OCI-LY1 (cell line): ENCODE data around the gene SEPTIN3.
"Not testable (repeated sequence)": the region's sequence is repeated elsewhere in the genome, so short reads cannot be mapped to it uniquely, and the experiment has no call there.

ENCODE experiments used
- H2AFZ ChIP-seq: fragments of 200-600 bp; sonication (generic), shearing (Covaris generic); 2 replicates; pipeline ENCODE4 v1.6.0; 2014; ENCODE audit warnings: antibody characterized with exemption, mild to moderate bottlenecking, low read length
- H3F3A ChIP-seq: fragments of 200-600 bp; sonication (generic), shearing (Covaris generic); 2 replicates; pipeline ENCODE4 v1.6.0; 2014; ENCODE audit warnings: mild to moderate bottlenecking, antibody characterized with exemption, low read length, moderate library complexity; ENCODE audit not compliant: insufficient read depth
- H3K27ac ChIP-seq: fragments of 200-600 bp; sonication (generic); 2 replicates; pipeline ENCODE4 v1.5.1; 2014; ENCODE audit warnings: low read length, mixed run types, mild to moderate bottlenecking, low read depth; ENCODE audit not compliant: poor library complexity, severe bottlenecking
- H3K27me3 ChIP-seq: fragments of 200-600 bp; sonication (generic); 2 replicates; pipeline ENCODE4 v1.6.0; 2014; ENCODE audit warnings: antibody characterized with exemption, mild to moderate bottlenecking, low read length, moderate library complexity; ENCODE audit not compliant: insufficient read depth
- H3K36me3 ChIP-seq: fragments of 200-600 bp; sonication (generic); 2 replicates; pipeline ENCODE4 v1.6.1; 2014; ENCODE audit warnings: mild to moderate bottlenecking, antibody characterized with exemption, low read length, moderate library complexity, mixed read lengths; ENCODE audit not compliant: insufficient read depth
- H3K4me1 ChIP-seq: fragments of 200-600 bp; sonication (generic); 2 replicates; pipeline ENCODE4 v1.5.1; 2014; ENCODE audit warnings: mild to moderate bottlenecking, low read length, moderate library complexity; ENCODE audit not compliant: insufficient read depth, severe bottlenecking
- H3K4me2 ChIP-seq: fragments of 200-600 bp; sonication (generic), shearing (Covaris generic); 2 replicates; pipeline ENCODE4 v1.6.1; 2014; ENCODE audit warnings: low read length
- H3K4me3 ChIP-seq: fragments of 200-600 bp; sonication (generic); 2 replicates; pipeline ENCODE4 v1.5.1; 2014; ENCODE audit warnings: low read length, low read depth, mild to moderate bottlenecking, mixed read lengths; ENCODE audit not compliant: poor library complexity, severe bottlenecking
- H3K79me2 ChIP-seq: fragments of 200-600 bp; shearing (Covaris generic); 2 replicates; pipeline ENCODE4 v1.6.1; 2016; ENCODE audit warnings: mixed run types, low read length, mixed read lengths; ENCODE audit not compliant: insufficient read depth
- H3K9ac ChIP-seq: fragments of 200-600 bp; sonication (generic), shearing (Covaris generic); 2 replicates; pipeline ENCODE4 v1.6.1; 2014; ENCODE audit warnings: mild to moderate bottlenecking, low read length, mixed read lengths
- H3K9me2 ChIP-seq: fragments of 200-600 bp; sonication (generic), shearing (Covaris generic); 2 replicates; pipeline ENCODE4 v1.6.1; 2014; ENCODE audit warnings: low read depth, mild to moderate bottlenecking, low read length, mixed read lengths
- H3K9me3 ChIP-seq: fragments of 200-600 bp; shearing (Covaris generic); 2 replicates; pipeline ENCODE4 v1.6.1; 2014; ENCODE audit warnings: low read length, mixed read lengths
- H4K20me1 ChIP-seq: fragments of 200-600 bp; sonication (generic), shearing (Covaris generic); 2 replicates; pipeline ENCODE4 v1.6.0; 2016; ENCODE audit warnings: mild to moderate bottlenecking, low read length; ENCODE audit not compliant: insufficient read depth
- EZH2 ChIP-seq: fragments of 200-600 bp; sonication (generic), shearing (Covaris generic); IDR thresholded peaks from 2 replicates; pipeline ENCODE4 v1.8.0; 2017; ENCODE audit warnings: borderline replicate concordance, mixed run types, mild to moderate bottlenecking, antibody characterized with exemption, low read length, moderate library complexity, mixed read lengths
- TF ChIP-seq, protein P1 (sequence below): fragments of 200-600 bp; sonication (generic), shearing (Covaris generic); IDR thresholded peaks from 2 replicates; pipeline ENCODE4 v1.5.1; 2017; ENCODE audit warnings: mild to moderate bottlenecking, antibody characterized with exemption, low read length, moderate library complexity, mixed read lengths

Gene SEPTIN3

DNA sequence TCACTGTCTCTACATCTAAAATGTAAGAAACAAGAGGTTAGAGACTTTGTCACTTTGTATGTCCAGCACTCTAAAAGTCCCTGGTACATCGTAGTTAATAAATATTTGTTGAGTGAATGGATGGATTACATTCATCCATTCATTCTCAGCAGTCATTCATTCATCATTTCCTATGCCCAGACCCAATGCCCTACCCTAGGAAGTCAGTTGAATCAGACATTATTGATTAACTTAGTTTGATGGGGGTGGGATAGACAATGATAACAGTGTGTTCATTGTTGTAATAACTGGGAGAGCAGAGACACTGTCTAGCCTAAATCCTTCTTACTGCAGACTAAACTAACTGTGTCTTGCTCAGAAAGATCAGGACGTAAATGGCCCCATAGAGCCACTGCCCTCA, 21.1 kb upstream of the SEPTIN3 start:
- Histone ChIP-seq H3K4me1 (peaks cover 53% of the 10 kb centered on the region), H3K9me3 (no peaks in the 10 kb centered on the region), H3K9me2 (no peaks in the 10 kb centered on the region), H3F3A (no peaks in the 10 kb centered on the region), H3K4me3 (no peak overlapping the region), H3K79me2 (peaks cover 10% of the 10 kb centered on the region), H3K4me2 (peak overlapping the region; percentile 96), H3K27me3 (no peaks in the 10 kb centered on the region), H3K9ac (peak overlapping the region; percentile 89; the same call in 1 of the 2 replicates), H3K36me3 (peaks cover 27% of the 10 kb centered on the region), H4K20me1 (no peaks in the 10 kb centered on the region), H3K27ac (peak overlapping the region; percentile 91), H2AFZ (no peak overlapping the region)
- no peak for TF ChIP-seq EZH2
- TF ChIP-seq, protein P1, sequence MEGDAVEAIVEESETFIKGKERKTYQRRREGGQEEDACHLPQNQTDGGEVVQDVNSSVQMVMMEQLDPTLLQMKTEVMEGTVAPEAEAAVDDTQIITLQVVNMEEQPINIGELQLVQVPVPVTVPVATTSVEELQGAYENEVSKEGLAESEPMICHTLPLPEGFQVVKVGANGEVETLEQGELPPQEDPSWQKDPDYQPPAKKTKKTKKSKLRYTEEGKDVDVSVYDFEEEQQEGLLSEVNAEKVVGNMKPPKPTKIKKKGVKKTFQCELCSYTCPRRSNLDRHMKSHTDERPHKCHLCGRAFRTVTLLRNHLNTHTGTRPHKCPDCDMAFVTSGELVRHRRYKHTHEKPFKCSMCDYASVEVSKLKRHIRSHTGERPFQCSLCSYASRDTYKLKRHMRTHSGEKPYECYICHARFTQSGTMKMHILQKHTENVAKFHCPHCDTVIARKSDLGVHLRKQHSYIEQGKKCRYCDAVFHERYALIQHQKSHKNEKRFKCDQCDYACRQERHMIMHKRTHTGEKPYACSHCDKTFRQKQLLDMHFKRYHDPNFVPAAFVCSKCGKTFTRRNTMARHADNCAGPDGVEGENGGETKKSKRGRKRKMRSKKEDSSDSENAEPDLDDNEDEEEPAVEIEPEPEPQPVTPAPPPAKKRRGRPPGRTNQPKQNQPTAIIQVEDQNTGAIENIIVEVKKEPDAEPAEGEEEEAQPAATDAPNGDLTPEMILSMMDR, result no peak

DNA sequence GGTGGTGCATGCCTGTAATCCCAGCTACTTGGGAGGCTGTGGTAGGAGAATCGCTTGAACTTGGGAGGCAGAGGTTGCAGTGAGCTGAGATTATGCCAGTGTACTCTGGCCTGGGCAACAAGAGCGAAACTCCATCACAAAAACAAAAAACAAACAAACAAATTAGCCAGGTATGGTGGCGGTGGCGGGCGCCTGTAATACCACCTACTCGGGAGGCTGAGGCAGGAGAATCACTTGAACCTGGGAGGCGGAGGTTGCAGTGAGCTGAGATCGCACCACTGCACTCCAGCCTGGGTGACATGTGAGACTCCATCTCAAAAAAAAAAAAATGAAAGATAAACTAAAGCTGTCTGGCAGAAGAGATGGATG, 20.3 kb upstream of the SEPTIN3 start:
- not testable (repeated sequence) for H3K4me3 ChIP-seq, H2AFZ ChIP-seq, H4K20me1 ChIP-seq, H3K27ac ChIP-seq, H3K9ac ChIP-seq, H3F3A ChIP-seq, H3K79me2 ChIP-seq, H3K9me2 ChIP-seq, H3K27me3 ChIP-seq, H3K9me3 ChIP-seq
- Histone ChIP-seq H3K4me1 (peaks cover 46% of the 10 kb centered on the region), H3K36me3 (peaks cover 20% of the 10 kb centered on the region), H3K4me2 (peak overlapping the region; percentile 12; the same call in 1 of the 2 replicates)

DNA sequence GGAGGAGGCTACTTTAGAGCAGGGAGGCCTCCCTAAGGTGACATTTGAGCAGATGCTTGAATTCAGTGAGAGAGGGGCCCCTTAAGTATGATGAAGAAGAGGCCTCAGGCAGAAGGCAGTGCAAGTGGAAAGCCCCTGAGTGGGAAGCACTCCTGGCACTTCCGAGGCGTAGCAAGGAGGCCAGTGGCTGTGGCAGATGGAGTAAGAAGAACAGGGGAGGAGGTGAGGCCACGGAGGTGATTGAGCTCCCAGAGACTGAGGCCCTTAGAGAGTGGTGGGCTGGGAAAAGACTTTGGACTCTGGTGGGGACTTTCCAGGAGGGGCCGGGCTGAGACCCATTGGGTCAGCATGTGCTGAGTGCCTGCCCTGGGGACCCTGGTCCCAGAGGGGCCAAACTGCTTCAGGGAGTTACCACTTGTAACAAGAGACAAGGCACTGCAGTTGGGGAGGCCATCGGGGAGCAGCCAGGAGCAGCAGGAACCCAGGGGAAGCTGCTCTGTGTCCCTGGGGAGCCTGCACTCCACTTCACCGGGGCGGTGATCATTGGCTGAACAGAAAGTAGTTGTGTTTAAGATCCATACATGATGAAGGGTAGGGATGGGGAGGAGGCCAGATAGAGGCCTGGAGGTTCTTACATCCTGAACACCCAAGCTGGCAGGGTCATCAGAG, 19.8 kb upstream of the SEPTIN3 start:
- H3K9me2 ChIP-seq, result no peaks in the 10 kb centered on the region
- H3K4me3 ChIP-seq, result no peak overlapping the region
- H2AFZ ChIP-seq, result no peak overlapping the region
- H3K27ac ChIP-seq, result no peak overlapping the region
- H3K9ac ChIP-seq, result no peak overlapping the region; the same call in 1 of the 2 replicates
- H3K9me3 ChIP-seq, result no peaks in the 10 kb centered on the region
- H4K20me1 ChIP-seq, result no peaks in the 10 kb centered on the region
- peaks cover 14% of the 10 kb centered on the region for H3K36me3 ChIP-seq
- no peaks in the 10 kb centered on the region for H3K27me3 ChIP-seq
- H3K79me2 ChIP-seq, result peaks cover 10% of the 10 kb centered on the region
- peak overlapping the region; percentile 12; the same call in 1 of the 2 replicates for H3K4me2 ChIP-seq
- no peaks in the 10 kb centered on the region for H3F3A ChIP-seq
- H3K4me1 ChIP-seq, result peaks cover 44% of the 10 kb centered on the region
- TF ChIP-seq EZH2, result no peak
- TF ChIP-seq, protein P1, result no peak

DNA sequence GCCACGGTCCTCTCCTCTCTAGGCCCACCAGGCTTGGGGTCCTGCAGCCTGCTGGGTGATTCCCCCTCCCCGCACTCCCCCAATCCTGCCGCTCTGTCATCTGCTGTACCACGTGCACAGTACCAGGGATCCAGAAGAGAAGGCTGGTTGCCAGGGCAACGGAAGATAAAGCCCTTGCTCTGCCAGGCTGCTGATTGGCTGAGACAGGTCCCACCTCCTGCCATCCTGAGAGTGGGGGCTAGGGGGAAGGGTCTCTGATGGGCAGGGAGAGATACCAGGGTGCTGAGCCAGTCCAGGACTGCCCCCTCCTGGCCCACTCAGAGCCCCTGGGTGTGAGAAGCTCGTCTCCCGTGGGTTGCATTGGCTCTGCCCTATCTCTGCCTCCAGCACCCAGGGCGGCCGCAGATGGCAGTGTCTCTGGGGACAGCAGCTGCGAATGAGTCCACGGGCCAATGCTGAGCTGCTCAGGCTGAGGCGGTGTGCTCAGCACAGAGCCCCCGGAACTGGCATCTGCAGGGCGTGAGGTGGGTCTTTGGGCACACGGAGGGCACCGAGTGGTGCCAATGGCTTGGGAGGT, 17.3 kb upstream of the SEPTIN3 start, which contains the start of gene SMIM45:
Gene SMIM45, plus strand, starts transcription at position 253 of the 577 bp plus-strand sequence.
- no peak within 1 kb of the TSS for H3K4me2 ChIP-seq
- H4K20me1 ChIP-seq, result no peaks in the 10 kb centered on the region
- H2AFZ ChIP-seq, result no peak within 1 kb of the TSS
- no peaks in the 10 kb centered on the region for H3K79me2 ChIP-seq
- H3K9me3 ChIP-seq, result no peaks in the 10 kb centered on the region
- H3K9me2 ChIP-seq, result no peaks in the 10 kb centered on the region
- no peaks in the 10 kb centered on the region for H3F3A ChIP-seq
- peaks cover 39% of the 10 kb centered on the region for H3K4me1 ChIP-seq
- H3K27ac ChIP-seq, result no peak within 1 kb of the TSS
- H3K9ac ChIP-seq, result no peak within 1 kb of the TSS
- H3K4me3 ChIP-seq, result no peak within 1 kb of the TSS
- no peaks in the 10 kb centered on the region for H3K36me3 ChIP-seq
- TF ChIP-seq EZH2, result no peak
- TF ChIP-seq, protein P1, result peak; percentile 11; the same call in 1 of the 2 replicates
- no peaks in the 10 kb centered on the region for H3K27me3 ChIP-seq
